A549 (cell line): ENCODE data around the gene TNFAIP8.

Experiments
- CEBPB ChIP-seq, 2 experiments: fragments of >200 bp in 1 of 2; sonication (Bioruptor Twin) in 1 of 2; formaldehyde crosslinking in 1 of 2; IDR thresholded peaks; 2 replicates each; pipeline ENCODE4 v1.6.1; 2012 to 2016
- EP300 ChIP-seq, 2 experiments: fragments of >200 bp; sonication (Bioruptor Twin); formaldehyde crosslinking; IDR thresholded peaks; 2 replicates in 1 of 2; 3 replicates in 1 of 2; pipeline ENCODE4 v1.6.1; 2016 to 2017
- ESRRA ChIP-seq: fragments of 150-350 bp; IDR thresholded peaks from 2 replicates; pipeline ENCODE4 v1.6.1; 2014; ENCODE audit warnings: mild to moderate bottlenecking, low read length, borderline replicate concordance
- JUN ChIP-seq, 2 experiments: fragments of >200 bp; sonication (Bioruptor Twin); formaldehyde crosslinking; IDR thresholded peaks; 2 replicates in 1 of 2; 3 replicates in 1 of 2; pipeline ENCODE4 v1.6.1; 2016 to 2017
- MAFK ChIP-seq: fragments of 450-650 bp; IDR thresholded peaks from 2 replicates; pipeline ENCODE4 v1.6.1; 2014; ENCODE audit not compliant: partially characterized antibody
- SMC3 ChIP-seq: fragments of >200 bp; sonication (Bioruptor Twin); formaldehyde crosslinking; IDR thresholded peaks from 3 replicates; pipeline ENCODE4 v1.6.1; 2018; ENCODE audit warnings: inconsistent platforms
- TF ChIP-seq, protein P1 (sequence below): fragments of >200 bp; sonication (Bioruptor Twin); formaldehyde crosslinking; IDR thresholded peaks from 3 replicates; pipeline ENCODE4 v1.5.1; 2016

DNA sequence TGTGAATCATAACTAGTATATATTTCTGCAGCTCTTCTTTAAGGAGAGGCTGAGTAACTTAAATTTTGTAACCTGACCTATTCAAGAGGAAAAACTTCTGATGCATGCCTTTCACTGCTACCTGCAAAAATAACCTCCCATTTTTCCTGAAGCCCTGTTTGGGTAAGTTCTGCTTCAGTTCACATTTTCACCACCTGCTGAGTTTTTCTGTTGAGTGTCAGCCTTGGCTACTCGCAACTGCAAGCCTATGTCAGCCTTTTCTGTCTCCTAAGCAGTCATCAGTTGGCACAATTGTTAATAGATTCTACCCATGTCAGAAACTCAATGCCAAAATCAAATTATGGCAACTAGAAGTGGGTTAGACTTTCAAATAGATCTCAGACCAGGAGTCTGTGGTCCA, 8.2 kb upstream of the TNFAIP8 start:
- no peak for TF ChIP-seq MAFK
- no peak for TF ChIP-seq CEBPB (IDR thresholded peaks at IDR 0.05)
- TF ChIP-seq, protein P1, sequence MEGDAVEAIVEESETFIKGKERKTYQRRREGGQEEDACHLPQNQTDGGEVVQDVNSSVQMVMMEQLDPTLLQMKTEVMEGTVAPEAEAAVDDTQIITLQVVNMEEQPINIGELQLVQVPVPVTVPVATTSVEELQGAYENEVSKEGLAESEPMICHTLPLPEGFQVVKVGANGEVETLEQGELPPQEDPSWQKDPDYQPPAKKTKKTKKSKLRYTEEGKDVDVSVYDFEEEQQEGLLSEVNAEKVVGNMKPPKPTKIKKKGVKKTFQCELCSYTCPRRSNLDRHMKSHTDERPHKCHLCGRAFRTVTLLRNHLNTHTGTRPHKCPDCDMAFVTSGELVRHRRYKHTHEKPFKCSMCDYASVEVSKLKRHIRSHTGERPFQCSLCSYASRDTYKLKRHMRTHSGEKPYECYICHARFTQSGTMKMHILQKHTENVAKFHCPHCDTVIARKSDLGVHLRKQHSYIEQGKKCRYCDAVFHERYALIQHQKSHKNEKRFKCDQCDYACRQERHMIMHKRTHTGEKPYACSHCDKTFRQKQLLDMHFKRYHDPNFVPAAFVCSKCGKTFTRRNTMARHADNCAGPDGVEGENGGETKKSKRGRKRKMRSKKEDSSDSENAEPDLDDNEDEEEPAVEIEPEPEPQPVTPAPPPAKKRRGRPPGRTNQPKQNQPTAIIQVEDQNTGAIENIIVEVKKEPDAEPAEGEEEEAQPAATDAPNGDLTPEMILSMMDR = no peak
- TF ChIP-seq SMC3 = no peak
- no peak for TF ChIP-seq JUN (IDR thresholded peaks at IDR 0.05)
- no peak for TF ChIP-seq ESRRA
- no peak for TF ChIP-seq EP300 (IDR thresholded peaks at IDR 0.05)
